T-helper 2 cell treated with Interferon-gamma antibody and Interleukin-4, amounts not matched to agents 100 ng/mL and 5 ng/mL, for 36 hours (primary cell): ENCODE data around the gene ADAM22. TPM values are rescaled to one million over a fixed set of nuclear protein-coding genes. Genes with fewer than 3 reads are reported as not detected.

Experiments
- intact Hi-C: fragments of 100-400 bp; cut with micrococcal nuclease; formaldehyde crosslinking; loops from one replicate; pipeline ENCODE4 v1.15.1; 2023
- total RNA-seq: library from RNA; stranded (reverse); gene quantifications from 2 replicates; pipeline ENCODE4 v1.2.3, GENCODE V29; 2022

ADAM22 gene
- total RNA-seq, 1 donor from 2014 or later, result 2.9 TPM

- intact Hi-C loops, result no loop called here
Observed at GRCh38 chr7:87959336-87959735, 25.3 kb downstream of the ADAM22 start.

DNA sequence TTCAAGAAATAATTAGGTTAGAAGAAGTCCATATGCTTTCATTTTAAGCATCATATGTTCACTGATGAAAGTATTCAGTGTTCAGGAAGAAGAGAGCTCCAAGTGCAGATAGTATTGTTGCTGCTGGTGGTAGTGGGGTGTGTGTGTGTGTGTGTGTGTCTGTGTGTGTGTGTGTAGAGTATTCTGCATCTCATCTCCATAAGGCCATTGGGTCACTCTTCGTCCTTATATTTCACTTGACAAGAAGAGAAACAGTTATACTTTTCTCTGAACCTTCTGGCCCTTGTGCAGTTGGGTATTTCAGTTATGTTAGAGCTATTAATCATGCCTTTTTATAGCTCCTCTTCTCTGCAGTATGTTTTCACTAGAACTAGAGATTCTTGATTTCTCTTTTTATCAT lies 26.2 kb downstream of the ADAM22 start:
- intact Hi-C loops, result no loop called here

- intact Hi-C loops, result no loop called here
Observed at GRCh38 chr7:87961754-87962153, 27.7 kb downstream of the ADAM22 start.

- intact Hi-C loops, result no loop called here
Observed at GRCh38 chr7:87966271-87966670, 32.2 kb downstream of the ADAM22 start.

- intact Hi-C loops, result no loop called here
Observed at GRCh38 chr7:87968021-87968420, 34.0 kb downstream of the ADAM22 start.

GRCh38 chr7:87982116-87982515 lies 48.1 kb downstream of the ADAM22 start:
- intact Hi-C loops, result no loop called here

- intact Hi-C loops, result no loop called here
Observed at GRCh38 chr7:87984088-87984487, 50.0 kb downstream of the ADAM22 start.

DNA sequence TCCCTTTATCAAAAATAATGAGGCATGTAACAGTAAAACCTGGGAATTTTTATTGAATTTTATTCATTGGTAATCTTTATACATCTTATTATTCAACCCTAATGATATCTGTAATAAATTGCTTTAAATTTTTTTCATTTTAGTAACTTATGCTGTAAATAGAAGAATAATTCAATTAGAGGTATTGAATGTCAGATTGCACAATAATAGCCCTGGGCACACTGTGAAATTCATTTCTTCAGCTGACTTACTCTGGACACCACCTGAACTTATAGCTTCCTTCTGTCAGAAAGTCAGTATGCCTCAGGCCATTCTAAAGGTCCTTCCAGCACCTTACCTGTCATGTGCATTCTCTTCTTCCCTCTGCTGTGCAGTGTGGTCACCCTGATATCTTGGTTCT lies 59.2 kb downstream of the ADAM22 start:
- intact Hi-C loops, result no loop called here

DNA sequence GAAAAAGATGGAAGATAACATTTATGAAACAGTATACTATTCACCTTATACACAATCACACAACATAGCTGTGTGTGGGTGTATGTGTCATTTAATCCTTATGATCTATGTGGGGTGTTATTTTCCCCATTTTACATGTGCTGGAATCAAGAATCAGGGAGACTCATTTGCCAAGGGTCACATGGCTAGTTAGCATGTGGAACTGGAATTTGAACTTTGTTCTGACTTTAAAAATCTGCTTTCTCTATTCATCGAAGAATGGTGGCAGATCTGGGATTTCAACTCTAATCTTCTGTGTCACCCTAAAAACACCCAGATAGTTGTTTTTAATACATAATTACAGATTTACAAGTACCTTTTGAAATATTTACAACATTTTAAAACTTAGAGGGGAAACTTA lies 65.2 kb downstream of the ADAM22 start:
- intact Hi-C loops, result no loop called here

GRCh38 chr7:88001744-88002530 lies 67.9 kb downstream of the ADAM22 start:
- intact Hi-C loops, result no loop called here

GRCh38 chr7:88002617-88003016 lies 68.6 kb downstream of the ADAM22 start:
- intact Hi-C loops, result no loop called here

- intact Hi-C loops, result no loop called here
Observed at GRCh38 chr7:88003581-88003980, 69.5 kb downstream of the ADAM22 start.

GRCh38 chr7:88005191-88005590 lies 71.1 kb downstream of the ADAM22 start:
- intact Hi-C loops, result no loop called here

- intact Hi-C loops, result no loop called here
Observed at GRCh38 chr7:88009651-88010050, 75.6 kb downstream of the ADAM22 start.

DNA sequence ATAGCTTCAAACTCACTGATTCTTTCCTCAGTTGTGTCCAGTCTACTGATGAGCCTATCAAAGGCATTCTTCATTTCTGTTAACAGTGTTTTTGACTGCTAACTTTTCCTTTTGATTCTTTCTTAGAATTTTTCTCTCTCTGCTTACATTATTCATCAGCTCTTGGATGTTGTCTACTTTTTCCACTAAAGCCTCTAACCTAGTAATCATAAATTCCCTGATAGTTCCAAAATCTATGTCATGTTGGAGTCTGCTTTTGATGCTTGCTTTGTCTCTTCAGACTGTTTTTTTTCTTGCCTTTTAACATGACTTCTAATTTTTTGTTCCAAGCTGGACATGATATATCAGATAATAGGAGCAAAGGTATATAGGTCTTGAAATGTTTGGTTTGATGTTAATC lies 78.0 kb downstream of the ADAM22 start:
- intact Hi-C loops, result no loop called here

DNA sequence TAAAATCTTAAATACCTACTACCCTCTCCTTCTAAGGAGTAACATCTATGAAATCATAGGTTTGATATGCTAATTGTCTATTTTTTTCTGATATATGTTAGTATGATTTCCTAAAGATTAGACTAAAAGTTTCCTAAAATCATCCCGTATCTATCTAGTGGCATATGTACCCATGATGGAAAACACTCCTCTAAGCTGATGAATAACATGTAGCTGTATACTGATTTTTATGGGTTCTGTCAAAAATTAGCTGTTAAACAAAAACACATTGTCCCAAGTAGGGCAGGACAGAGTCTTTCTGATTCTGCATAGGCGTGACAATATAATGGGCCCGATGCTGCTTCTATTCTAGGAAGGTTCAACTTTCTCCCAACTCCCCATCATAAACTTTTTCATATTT lies 79.9 kb downstream of the ADAM22 start:
- intact Hi-C loops, result no loop called here

GRCh38 chr7:88014581-88014980 lies 80.5 kb downstream of the ADAM22 start:
- intact Hi-C loops, result no loop called here

DNA sequence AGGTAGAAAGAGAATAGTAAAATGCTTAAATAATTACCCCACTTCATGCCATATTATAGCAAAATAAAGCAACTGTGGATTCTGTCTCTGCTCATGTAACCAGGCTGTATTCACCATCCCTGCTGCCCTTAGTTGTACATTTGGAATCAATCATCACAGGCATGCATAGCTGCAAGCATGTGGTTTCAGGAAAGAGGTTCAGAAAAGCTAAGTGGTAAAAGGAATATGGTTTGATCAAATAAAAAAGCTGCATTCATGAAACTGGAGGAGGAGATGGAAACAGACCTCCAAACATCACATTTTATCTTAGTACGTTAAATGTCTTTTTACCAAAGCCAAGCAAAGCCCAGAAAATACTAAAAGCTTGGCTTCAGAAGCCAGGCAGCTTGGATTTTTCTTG lies 81.3 kb downstream of the ADAM22 start:
- intact Hi-C loops, result no loop called here

DNA sequence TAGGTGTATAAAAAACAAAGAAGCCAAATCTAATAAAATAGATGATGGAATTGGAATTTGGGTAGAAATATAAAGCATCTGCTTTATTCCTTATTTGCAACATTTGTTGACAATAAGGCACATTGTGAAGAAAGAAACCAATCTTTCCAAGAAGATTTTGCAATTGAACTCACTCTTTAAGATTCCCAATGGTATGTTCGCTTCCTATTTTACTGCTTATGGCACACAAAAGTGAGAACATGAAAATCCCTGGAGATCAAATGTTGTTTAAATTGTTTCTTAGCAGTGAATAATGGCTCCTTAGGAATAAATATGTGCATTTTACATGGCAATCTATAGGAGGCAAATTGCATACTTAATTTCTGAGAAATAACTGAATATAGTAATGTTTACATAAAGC lies 84.5 kb downstream of the ADAM22 start:
- intact Hi-C loops, result no loop called here

GRCh38 chr7:88020953-88021665 lies 87.1 kb downstream of the ADAM22 start:
- intact Hi-C loops, result no loop called here

DNA sequence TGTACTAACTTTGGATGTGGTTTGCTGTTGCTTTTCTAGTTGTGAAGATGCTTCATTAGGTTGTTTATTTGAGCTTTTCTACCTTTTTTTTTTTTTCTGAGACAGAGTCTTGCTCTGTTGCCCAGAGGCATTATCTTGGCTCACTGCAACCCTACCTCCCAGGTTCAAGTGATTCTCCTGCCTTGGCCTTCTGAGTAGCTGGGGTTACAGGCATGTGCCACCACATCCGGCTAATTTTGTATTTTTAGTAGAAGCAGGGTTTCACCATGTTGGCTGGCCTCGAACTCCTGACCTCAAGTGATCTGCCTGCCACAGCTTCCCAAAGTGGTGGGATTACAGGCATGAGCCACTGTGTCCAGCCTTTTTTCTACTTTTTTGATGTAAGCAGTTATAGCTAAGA lies 93.7 kb downstream of the ADAM22 start:
- intact Hi-C loops, result no loop called here

DNA sequence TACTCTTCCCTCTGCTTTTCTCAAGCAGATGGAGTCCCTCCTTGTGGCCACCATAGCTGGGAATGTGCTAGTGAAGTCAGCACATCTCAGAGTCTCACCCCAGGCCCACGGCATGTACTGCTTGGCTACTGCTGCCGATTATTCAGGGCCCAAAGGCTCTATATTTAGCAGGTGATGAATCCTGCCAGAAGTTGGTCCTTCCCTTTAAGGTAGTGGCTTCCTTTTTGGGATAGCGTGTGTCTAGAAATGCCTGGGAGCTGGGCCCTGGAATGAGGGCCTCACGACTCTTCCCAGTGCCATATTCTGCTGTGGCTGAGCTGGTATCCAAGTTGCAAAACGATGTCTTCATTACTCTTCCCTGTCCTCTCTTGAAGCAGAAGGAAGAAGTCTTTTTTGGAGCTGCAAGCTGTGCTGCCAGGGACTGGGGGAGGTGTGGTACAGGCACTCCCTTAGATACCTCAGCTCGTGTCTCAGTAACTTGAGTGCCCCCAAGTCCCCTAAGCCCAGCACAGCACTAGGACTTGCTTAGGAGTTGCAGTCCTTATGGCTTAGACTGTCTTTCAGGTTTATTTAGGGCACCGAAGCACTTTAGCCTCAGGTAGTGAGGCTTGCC lies 100.1 kb downstream of the ADAM22 start:
- intact Hi-C loops, result no loop called here

- intact Hi-C loops, result no loop called here
Observed at GRCh38 chr7:88037050-88037449, 103.0 kb downstream of the ADAM22 start.
